ENCODE data around the gene PODN. TPM values are rescaled to one million over a fixed set of nuclear protein-coding genes. Genes with fewer than 3 reads are reported as not detected.

PODN gene
- total RNA-seq, 1 experiment from 2014 or later = not detected

DNA sequence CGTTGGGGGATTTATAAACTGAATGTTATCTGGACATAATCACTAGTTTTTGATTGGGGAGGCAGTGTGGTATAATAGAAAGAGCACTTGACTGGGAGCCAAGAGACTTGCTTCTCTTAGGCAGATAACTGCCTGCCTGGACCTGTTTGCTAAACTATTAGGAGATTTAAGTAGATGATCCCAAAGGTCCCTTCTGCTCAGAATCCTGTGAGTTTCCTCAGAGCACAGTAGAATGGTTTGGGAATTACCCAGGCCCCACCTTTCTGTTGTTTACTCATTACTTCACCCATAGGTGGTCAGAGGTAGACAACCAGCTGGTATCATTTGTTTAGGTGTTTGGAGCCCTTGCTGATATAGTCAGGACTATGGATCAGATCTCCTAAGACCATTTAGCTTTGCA is 10.3 kb upstream of the PODN start:
- Histone ChIP-seq H3K4me1 (ENCODE audit: insufficient read depth, low read length, poor library complexity, severe bottlenecking) (peaks cover 49% of the 10 kb centered on the region), H3K27me3 (replicated peaks; ENCODE audit: insufficient read depth, low read depth, low read length, poor library complexity) (no peaks in the 10 kb centered on the region), H3K9me3 (ENCODE audit: low read depth, low read length, poor library complexity, severe bottlenecking) (no peaks in the 10 kb centered on the region), H3K36me3 (ENCODE audit: insufficient read depth, low read length, poor library complexity, severe bottlenecking) (no peaks in the 10 kb centered on the region), H3K4me3 (ENCODE audit: low read depth, low read length, poor library complexity, severe bottlenecking) (no peak overlapping the region), H3K27ac (ENCODE audit: low read depth, low read length, poor library complexity, severe bottlenecking) (no peak overlapping the region)
- TF ChIP-seq, protein P1, sequence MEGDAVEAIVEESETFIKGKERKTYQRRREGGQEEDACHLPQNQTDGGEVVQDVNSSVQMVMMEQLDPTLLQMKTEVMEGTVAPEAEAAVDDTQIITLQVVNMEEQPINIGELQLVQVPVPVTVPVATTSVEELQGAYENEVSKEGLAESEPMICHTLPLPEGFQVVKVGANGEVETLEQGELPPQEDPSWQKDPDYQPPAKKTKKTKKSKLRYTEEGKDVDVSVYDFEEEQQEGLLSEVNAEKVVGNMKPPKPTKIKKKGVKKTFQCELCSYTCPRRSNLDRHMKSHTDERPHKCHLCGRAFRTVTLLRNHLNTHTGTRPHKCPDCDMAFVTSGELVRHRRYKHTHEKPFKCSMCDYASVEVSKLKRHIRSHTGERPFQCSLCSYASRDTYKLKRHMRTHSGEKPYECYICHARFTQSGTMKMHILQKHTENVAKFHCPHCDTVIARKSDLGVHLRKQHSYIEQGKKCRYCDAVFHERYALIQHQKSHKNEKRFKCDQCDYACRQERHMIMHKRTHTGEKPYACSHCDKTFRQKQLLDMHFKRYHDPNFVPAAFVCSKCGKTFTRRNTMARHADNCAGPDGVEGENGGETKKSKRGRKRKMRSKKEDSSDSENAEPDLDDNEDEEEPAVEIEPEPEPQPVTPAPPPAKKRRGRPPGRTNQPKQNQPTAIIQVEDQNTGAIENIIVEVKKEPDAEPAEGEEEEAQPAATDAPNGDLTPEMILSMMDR (conservative IDR thresholded peaks at IDR 0.05; ENCODE audit: low read depth, low read length) = no peak
- no peak for TF ChIP-seq EZH2 (IDR thresholded peaks at IDR 0.05; ENCODE audit: borderline replicate concordance, low read depth, low read length, poor library complexity, severe bottlenecking)
- BruUV-seq (replicated peaks) = no TSS peak
- CTCF ChIA-PET = no interaction called here
- intact Hi-C loops (cut with micrococcal nuclease; ENCODE audit: unreplicated experiment) = no loop called here
- no peak for DNase-seq (ENCODE audit: low spot score)
- POLR2A ChIA-PET (ENCODE audit: low non-redundant PET) = no interaction called here

- intact Hi-C loops (cut with micrococcal nuclease; ENCODE audit: unreplicated experiment) = no loop called here
- no TSS peak for BruUV-seq (replicated peaks)
- H3K27ac ChIP-seq (ENCODE audit: low read depth, low read length, poor library complexity, severe bottlenecking) = no peak overlapping the region
- H3K4me3 ChIP-seq (ENCODE audit: low read depth, low read length, poor library complexity, severe bottlenecking) = no peak overlapping the region
- no peaks in the 10 kb centered on the region for H3K4me1 ChIP-seq (ENCODE audit: insufficient read depth, low read length, poor library complexity, severe bottlenecking)
- ChIA-PET POLR2A (ENCODE audit: low non-redundant PET) (no interaction called here), CTCF (no interaction called here)
- peaks cover 10% of the 10 kb centered on the region for H3K27me3 ChIP-seq (replicated peaks; ENCODE audit: insufficient read depth, low read depth, low read length, poor library complexity)
- TF ChIP-seq, protein P1 (conservative IDR thresholded peaks at IDR 0.05; ENCODE audit: low read depth, low read length) = no peak
- no peak for TF ChIP-seq EZH2 (IDR thresholded peaks at IDR 0.05; ENCODE audit: borderline replicate concordance, low read depth, low read length, poor library complexity, severe bottlenecking)
- H3K9me3 ChIP-seq (ENCODE audit: low read depth, low read length, poor library complexity, severe bottlenecking) = no peaks in the 10 kb centered on the region
- peak; percentile 17 for DNase-seq (ENCODE audit: low spot score)
- H3K36me3 ChIP-seq (ENCODE audit: insufficient read depth, low read length, poor library complexity, severe bottlenecking) = no peaks in the 10 kb centered on the region
These were observed 4.9 kb upstream of the PODN start for GRCh38 chr1:53057127-53057526.

- Histone ChIP-seq H3K4me3 (ENCODE audit: low read depth, low read length, poor library complexity, severe bottlenecking) (no peak overlapping the region), H3K27me3 (replicated peaks; ENCODE audit: insufficient read depth, low read depth, low read length, poor library complexity) (peaks cover 10% of the 10 kb centered on the region), H3K9me3 (ENCODE audit: low read depth, low read length, poor library complexity, severe bottlenecking) (no peaks in the 10 kb centered on the region), H3K4me1 (ENCODE audit: insufficient read depth, low read length, poor library complexity, severe bottlenecking) (no peaks in the 10 kb centered on the region), H3K27ac (ENCODE audit: low read depth, low read length, poor library complexity, severe bottlenecking) (no peak overlapping the region), H3K36me3 (ENCODE audit: insufficient read depth, low read length, poor library complexity, severe bottlenecking) (no peaks in the 10 kb centered on the region)
- ChIA-PET CTCF (no interaction called here), POLR2A (ENCODE audit: low non-redundant PET) (no interaction called here)
- TF ChIP-seq, protein P1 (conservative IDR thresholded peaks at IDR 0.05; ENCODE audit: low read depth, low read length) = no peak
- no peak for TF ChIP-seq EZH2 (IDR thresholded peaks at IDR 0.05; ENCODE audit: borderline replicate concordance, low read depth, low read length, poor library complexity, severe bottlenecking)
- intact Hi-C loops (cut with micrococcal nuclease; ENCODE audit: unreplicated experiment) = loop anchor here (10.0 kb wide), 1 partner anchor 124 kb away; no protein-coding TSS in a partner anchor
- BruUV-seq (replicated peaks) = no TSS peak
- DNase-seq (ENCODE audit: low spot score) = no peak
These were observed 1.4 kb upstream of the PODN start for GRCh38 chr1:53060579-53060978.

Measured in A673 (cell line).